NCI-H2107 (cell line): Measurements from ENCODE around the gene ADH5.
"Not testable (repeated sequence)": the region's sequence is repeated elsewhere in the genome, so short reads cannot be mapped to it uniquely, and the experiment has no call there.

Experiments
- DNase-seq: peaks from one replicate; lab custom pipeline; 2025; lab: John Stamatoyannopoulos, UW

ADH5 gene

GRCh38 chr4:99029018-99029735 is 59.4 kb downstream of the ADH5 start:
- no peak for DNase-seq

DNA sequence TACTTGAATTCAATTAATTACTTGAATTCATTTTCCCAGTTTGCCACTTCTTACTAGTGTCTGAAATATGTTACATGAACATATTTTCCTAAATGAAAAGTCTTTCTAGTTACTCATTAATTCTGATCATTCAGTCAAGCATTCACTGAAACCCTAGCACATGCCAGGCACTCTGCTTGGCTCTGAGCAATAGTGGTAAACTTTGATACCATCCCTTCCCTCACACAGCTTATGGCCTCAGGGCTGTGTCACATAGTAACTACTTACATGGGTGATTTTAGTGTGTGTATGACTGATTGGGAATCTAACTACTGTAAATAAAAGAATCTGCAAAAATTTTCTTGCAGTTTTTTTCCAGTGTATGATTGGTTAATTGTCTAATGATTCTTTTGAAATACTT is 60.4 kb downstream of the ADH5 start:
- DNase-seq = no peak

GRCh38 chr4:99027304-99027703 is 61.3 kb downstream of the ADH5 start:
- no peak for DNase-seq

GRCh38 chr4:99025506-99025905 is 63.1 kb downstream of the ADH5 start:
- DNase-seq = no peak

DNA sequence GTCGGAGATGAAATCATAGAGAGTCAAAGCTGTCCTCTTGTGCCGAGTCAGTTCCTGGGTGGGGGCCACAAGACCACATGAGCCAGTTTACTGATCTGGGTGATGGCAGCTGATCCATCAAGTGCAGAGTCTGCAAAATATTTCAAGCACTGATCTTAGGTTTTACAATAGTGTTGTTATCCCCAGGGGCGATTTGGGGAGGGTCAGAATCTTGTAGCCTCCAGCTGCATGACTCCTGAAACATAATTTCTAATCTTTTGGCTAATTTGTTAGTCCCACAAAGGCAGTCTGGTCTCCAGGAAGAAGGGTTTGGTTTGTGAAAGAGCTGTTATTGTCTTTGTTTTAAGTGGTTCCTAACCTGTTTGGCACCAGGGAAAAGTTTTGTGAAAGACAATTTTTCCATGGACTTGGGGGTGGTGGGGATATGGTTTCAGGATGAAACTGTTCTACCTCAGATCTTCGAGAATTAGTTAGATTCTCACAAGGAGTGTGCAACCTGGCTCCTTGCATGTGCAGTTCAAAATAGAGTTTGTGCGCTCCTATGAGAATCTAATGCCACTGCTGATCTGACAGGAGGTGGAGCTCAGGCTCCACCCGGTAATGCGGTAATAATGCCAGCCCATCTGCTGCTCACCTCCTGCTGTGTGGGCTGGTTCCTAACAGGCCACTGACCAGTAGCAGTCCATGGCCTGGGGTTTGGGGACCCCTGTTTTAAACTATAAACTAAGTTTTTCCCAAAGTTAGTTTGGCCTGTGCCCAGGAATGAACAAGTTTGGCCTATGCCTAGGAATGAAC is 63.9 kb downstream of the ADH5 start:
- no peak for DNase-seq

- not testable (repeated sequence) for DNase-seq
These were observed 64.8 kb downstream of the ADH5 start for GRCh38 chr4:99023800-99024251.

DNA sequence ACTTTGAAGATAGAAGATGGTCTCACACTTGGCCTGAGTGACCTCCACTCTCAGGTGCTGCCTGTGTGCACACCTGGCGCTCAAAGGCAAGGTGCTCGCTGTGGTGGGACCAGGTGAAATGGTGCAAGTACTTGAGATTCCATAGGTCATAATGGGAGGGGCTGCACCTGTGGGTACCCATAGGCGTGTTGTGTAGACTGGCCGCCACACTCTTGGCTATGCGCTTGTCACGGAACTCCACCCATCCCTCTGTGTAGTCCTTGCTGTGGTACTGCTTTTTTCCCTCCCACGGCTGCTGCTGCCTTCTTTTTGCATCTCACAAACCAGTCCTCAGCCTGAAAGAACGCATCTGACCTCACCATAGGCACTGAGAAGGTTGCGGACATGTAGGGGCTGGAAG is 66.0 kb downstream of the ADH5 start:
- DNase-seq = no peak

DNA sequence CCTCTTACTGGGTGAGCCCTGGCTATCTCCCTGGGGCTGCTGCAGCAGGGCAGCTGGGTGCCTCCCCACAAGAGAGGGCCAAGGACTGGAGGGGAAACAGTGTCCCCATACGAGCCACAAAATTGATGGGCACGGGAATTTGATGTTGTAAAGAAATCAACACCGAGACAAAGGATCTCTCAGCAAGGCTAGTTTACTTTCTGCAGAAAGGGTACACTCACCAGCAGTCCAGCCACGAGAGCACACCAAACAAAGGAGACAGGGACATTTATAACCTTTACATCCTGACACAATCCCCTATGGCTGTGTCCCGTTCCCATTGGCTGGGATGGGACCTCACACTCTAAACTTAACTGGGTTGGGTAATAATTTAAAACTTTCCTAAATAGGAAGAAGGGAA is 67.2 kb downstream of the ADH5 start:
- no peak for DNase-seq
